Smooth muscle cell (in vitro differentiated cells): ENCODE measurements around the gene DUSP28. TPM values are rescaled to one million over a fixed set of nuclear protein-coding genes. Genes with fewer than 3 reads are reported as not detected.

Experiments used
- DNase-seq: peaks from one replicate; lab custom pipeline; 2025; ENCODE audit not compliant: unreplicated experiment; lab: John Stamatoyannopoulos, UW
- H2AFZ ChIP-seq: fragments of 200-600 bp; sonication (generic); 2 replicates; pipeline ENCODE4 v1.6.0; 2016; ENCODE audit warnings: antibody characterized with exemption, low read depth, mild to moderate bottlenecking
- H3F3A ChIP-seq: fragments of 200-600 bp; sonication (generic); 2 replicates; pipeline ENCODE4 v1.6.0; 2017; ENCODE audit warnings: antibody characterized with exemption, low read depth
- H3K27ac ChIP-seq: fragments of 200-600 bp; sonication (generic); 2 replicates; pipeline ENCODE4 v1.5.1; 2016; ENCODE audit warnings: low read depth, mild to moderate bottlenecking
- H3K27me3 ChIP-seq: fragments of 200-600 bp; sonication (generic); 2 replicates; pipeline ENCODE4 v1.6.1; 2016; ENCODE audit warnings: low read depth, mild to moderate bottlenecking
- H3K36me3 ChIP-seq: fragments of 200-600 bp; sonication (generic); 2 replicates; pipeline ENCODE4 v1.5.1; 2016; ENCODE audit warnings: low read depth
- H3K4me1 ChIP-seq: fragments of 200-600 bp; sonication (generic); 2 replicates; pipeline ENCODE4 v1.5.1; 2016; ENCODE audit warnings: low read depth
- H3K4me2 ChIP-seq: fragments of 200-600 bp; sonication (generic); 2 replicates; pipeline ENCODE4 v1.6.0; 2016; ENCODE audit warnings: mild to moderate bottlenecking
- H3K4me3 ChIP-seq: fragments of 200-600 bp; sonication (generic); 2 replicates; pipeline ENCODE4 v1.5.1; 2016; ENCODE audit warnings: mild to moderate bottlenecking
- H3K79me2 ChIP-seq: fragments of 200-600 bp; sonication (generic); 2 replicates; pipeline ENCODE4 v1.6.0; 2016; ENCODE audit warnings: low read depth, mild to moderate bottlenecking
- H3K9ac ChIP-seq: fragments of 200-600 bp; sonication (generic); 2 replicates; pipeline ENCODE4 v1.6.0; 2016; ENCODE audit warnings: low read depth
- H3K9me3 ChIP-seq: fragments of 200-600 bp; sonication (generic); replicated peaks from 2 replicates; pipeline ENCODE4 v1.5.1; 2016; ENCODE audit warnings: low read depth
- H4K20me1 ChIP-seq: fragments of 200-600 bp; sonication (generic); 2 replicates; pipeline ENCODE4 v1.6.0; 2016; ENCODE audit warnings: low read depth
- CTCF ChIP-seq: fragments of 200-600 bp; sonication (generic); IDR thresholded peaks from 2 replicates; pipeline ENCODE4 v1.5.1; 2017; ENCODE audit warnings: borderline replicate concordance, mild to moderate bottlenecking, antibody characterized with exemption; ENCODE audit not compliant: insufficient read depth, poor library complexity, severe bottlenecking
- WGBS: methylation state at CpG from one replicate; pipeline ENCODE4 v1.1.7; 2016; ENCODE audit warnings: low lambda C conversion rate; 5-methylcytosine and 5-hydroxymethylcytosine counted together
- polyA plus RNA-seq: library from polyadenylated mRNA; unstranded; fragments of >200 nt; fragmentation: Nextera tagmentation; extraction: Ambion mirVana; gene quantifications from 2 replicates; pipeline ENCODE4 v1.2.1, GENCODE V29; 2016
- total RNA-seq: library from RNA; depleted of rRNA; stranded (reverse); fragments of >200 nt; gene quantifications from 2 replicates; pipeline ENCODE4 v1.2.3, GENCODE V29; 2014

DUSP28 gene
- total and polyA plus RNA-seq, 2 experiments from 2014 or later = 2.2 to 6.4 TPM

DNA sequence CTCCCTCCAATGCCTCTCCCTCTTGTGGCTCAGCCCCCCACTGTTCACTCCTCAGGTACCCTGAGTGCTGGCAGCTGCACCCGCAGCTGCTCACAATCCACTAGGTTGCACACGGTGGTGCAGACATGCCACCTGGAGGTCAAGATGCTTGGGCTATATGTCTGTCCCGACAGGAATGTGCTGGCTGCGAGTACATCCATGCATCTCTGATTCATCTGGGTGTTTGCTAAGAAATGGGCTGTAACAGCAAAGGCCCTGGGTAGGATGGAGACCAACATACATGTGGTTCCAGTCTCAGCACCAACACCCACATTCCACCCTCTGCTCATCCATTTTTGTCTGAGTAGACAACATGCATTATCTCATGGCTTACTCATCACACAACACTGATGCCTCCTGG is 33.6 kb upstream of the DUSP28 start:
- Histone ChIP-seq H3F3A (no peaks in the 10 kb centered on the region), H2AFZ (no peak overlapping the region), H3K9ac (no peak overlapping the region), H3K79me2 (no peaks in the 10 kb centered on the region), H3K27me3 (no peaks in the 10 kb centered on the region), H3K9me3 (peaks cover 6% of the 10 kb centered on the region), H4K20me1 (no peaks in the 10 kb centered on the region), H3K27ac (no peak overlapping the region), H3K36me3 (peaks cover 6% of the 10 kb centered on the region), H3K4me3 (no peak overlapping the region), H3K4me2 (no peak overlapping the region), H3K4me1 (no peaks in the 10 kb centered on the region)
- DNase-seq = no peak
- TF ChIP-seq CTCF = no peak
- WGBS = 75% methylated on average over 4 of the region's 4 CpGs

GRCh38 chr2:240527153-240527750 is 32.9 kb upstream of the DUSP28 start:
- no peaks in the 10 kb centered on the region for H4K20me1 ChIP-seq
- no peak for TF ChIP-seq CTCF
- H3K27ac ChIP-seq = no peak overlapping the region
- no peaks in the 10 kb centered on the region for H3F3A ChIP-seq
- no peak overlapping the region for H3K4me3 ChIP-seq
- peaks cover 13% of the 10 kb centered on the region for H3K9me3 ChIP-seq
- WGBS = 94% methylated on average over 3 of the region's 3 CpGs
- H3K27me3 ChIP-seq = no peaks in the 10 kb centered on the region
- no peak for DNase-seq
- peaks cover 13% of the 10 kb centered on the region for H3K36me3 ChIP-seq
- H3K79me2 ChIP-seq = no peaks in the 10 kb centered on the region
- no peak overlapping the region for H2AFZ ChIP-seq
- H3K4me2 ChIP-seq = no peak overlapping the region
- H3K4me1 ChIP-seq = no peaks in the 10 kb centered on the region
- H3K9ac ChIP-seq = no peak overlapping the region

DNA sequence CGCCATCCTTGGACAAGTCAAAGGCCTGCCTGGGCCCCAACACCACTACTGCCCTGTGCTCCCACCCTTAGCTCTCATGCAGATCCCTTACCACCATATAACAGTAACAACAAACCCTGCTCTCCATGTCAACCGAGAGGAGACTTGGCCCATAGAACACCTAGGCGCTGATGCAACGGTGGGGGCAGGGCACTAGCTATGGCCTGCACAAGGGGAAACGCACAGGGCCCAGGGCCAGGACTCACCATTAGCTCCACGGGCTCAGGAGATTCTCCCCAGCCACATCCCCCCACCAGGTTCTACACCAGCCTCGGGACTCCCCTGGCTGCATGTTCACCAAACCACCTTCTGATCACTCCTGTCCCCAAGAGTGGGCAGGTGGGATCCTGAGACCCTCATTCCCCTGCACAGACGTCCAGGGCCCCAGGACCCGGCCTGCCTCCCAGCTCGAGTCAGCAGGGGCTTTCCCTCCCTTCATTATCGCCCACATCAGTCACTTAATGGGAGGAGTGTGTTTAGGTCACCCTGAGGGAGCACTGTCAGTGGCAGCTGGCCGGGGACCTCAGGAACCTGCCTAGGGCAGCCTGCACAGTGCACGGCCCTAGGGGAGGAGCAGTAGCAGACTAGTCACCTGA is 31.6 kb upstream of the DUSP28 start:
- H3K9ac ChIP-seq = no peak overlapping the region
- H3K4me3 ChIP-seq = no peak overlapping the region
- no peaks in the 10 kb centered on the region for H4K20me1 ChIP-seq
- WGBS = 97% methylated on average over 13 of the region's 13 CpGs
- H3F3A ChIP-seq = no peaks in the 10 kb centered on the region
- no peak for DNase-seq
- H3K4me1 ChIP-seq = no peaks in the 10 kb centered on the region
- H3K27ac ChIP-seq = no peak overlapping the region
- no peak overlapping the region for H2AFZ ChIP-seq
- no peaks in the 10 kb centered on the region for H3K27me3 ChIP-seq
- H3K79me2 ChIP-seq = no peaks in the 10 kb centered on the region
- H3K36me3 ChIP-seq = peaks cover 13% of the 10 kb centered on the region
- peaks cover 21% of the 10 kb centered on the region for H3K9me3 ChIP-seq
- no peak overlapping the region for H3K4me2 ChIP-seq
- TF ChIP-seq CTCF = no peak

GRCh38 chr2:240529344-240529999 is 30.7 kb upstream of the DUSP28 start:
- Histone ChIP-seq H3K9ac (no peak overlapping the region), H3K4me2 (no peak overlapping the region), H3K9me3 (peaks cover 21% of the 10 kb centered on the region), H3K79me2 (no peaks in the 10 kb centered on the region), H3K4me3 (no peak overlapping the region), H4K20me1 (no peaks in the 10 kb centered on the region), H3K36me3 (peaks cover 13% of the 10 kb centered on the region), H2AFZ (no peak overlapping the region), H3K4me1 (no peaks in the 10 kb centered on the region), H3F3A (no peaks in the 10 kb centered on the region), H3K27ac (no peak overlapping the region), H3K27me3 (no peaks in the 10 kb centered on the region)
- no peak for DNase-seq
- WGBS = 97% methylated on average over 16 of the region's 16 CpGs
- TF ChIP-seq CTCF = no peak
